Testis (tissue), 2 donors: ENCODE data around the gene CAMK2B.

Experiments used
- CTCF ChIP-seq, 3 experiments: fragments of 450-650 bp in 2 of 3; fragments of 200-600 bp in 1 of 3; sonication (generic) in 1 of 3; IDR thresholded peaks; one replicate each; pipeline ENCODE4 v1.5.1; 2016 to 2019; ENCODE audit warnings: antibody characterized with exemption in 3 of 3, mild to moderate bottlenecking in 2 of 3, moderate library complexity in 1 of 3
- POLR2A ChIP-seq: fragments of 450-650 bp; IDR thresholded peaks from one replicate; pipeline ENCODE4 v1.6.1; 2017; ENCODE audit warnings: antibody characterized with exemption, mild to moderate bottlenecking, moderate library complexity

- TF ChIP-seq CTCF (IDR thresholded peaks at IDR 0.05) = no peak
- no peak for TF ChIP-seq POLR2A
Measured at GRCh38 chr7:44189993-44190872, 135.2 kb downstream of the CAMK2B start.
